Measurements from ENCODE around the gene SPINT4.
"Not testable (repeated sequence)": the region's sequence is repeated elsewhere in the genome, so short reads cannot be mapped to it uniquely, and the experiment has no call there.

The SPINT4 gene

DNA sequence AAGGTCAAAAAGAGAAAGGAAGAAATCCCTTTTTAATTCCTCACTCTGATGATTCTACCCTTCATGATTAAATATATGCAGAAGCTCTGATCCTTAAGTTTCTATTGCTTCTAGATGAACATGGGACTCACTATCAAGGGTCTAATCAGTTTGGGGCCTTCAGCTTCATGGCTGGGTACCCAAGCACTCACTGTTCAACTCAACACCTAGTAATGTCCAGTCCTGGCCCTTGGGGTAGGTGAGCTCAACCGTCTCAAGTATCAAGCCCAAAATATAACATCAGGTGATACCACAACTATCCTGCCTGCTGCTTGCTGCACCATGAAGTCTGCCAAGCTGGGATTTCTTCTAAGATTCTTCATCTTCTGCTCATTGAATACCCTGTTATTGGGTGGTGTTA lies at the start of gene SPINT4:
SPINT4 (plus strand) TSS at position 301 of the 400 bp plus-strand sequence; CDS start at position 322, 21 bp downstream.
- no peak for DNase-seq (ENCODE audit: low read depth)

DNA sequence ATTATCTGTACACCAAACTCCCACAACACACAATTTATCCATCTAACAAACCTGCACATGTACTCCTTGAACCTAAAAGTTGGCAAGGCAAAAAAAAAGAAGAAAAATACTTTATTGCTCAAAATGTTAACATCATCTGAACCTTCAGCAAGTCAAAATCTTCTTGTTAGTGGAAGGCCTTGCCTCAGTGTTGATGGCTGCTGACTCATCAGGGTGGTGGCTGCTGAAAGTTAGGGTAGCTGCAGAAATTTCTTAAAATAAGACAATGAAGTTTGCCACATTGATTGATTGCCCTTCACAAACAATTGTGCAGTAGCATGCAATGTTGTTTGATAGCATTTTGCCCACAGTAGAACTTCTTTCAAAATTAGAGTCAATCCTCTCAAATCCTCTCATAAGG lies 49.4 kb upstream of the SPINT4 start:
- no peak for DNase-seq (ENCODE audit: low read depth)

DNA sequence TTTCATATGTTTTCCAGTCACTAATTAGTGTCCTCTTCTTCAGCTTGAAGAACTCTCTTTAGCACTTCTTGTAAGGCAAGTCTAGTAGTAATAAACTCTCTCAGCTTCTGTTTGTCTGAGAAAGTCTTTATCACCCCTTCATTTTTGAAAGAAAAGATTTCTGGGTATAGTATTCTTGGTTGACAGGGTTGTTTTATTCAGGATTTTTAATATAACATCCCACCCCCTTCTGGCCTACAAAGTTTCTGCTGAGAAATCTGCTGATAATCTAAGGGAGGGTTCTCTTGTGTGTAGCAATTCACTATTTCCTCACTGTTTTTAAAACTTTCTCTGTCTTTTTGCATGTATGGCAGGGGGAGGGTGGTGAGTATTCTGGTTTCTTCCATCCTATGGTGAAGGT lies 42.5 kb upstream of the SPINT4 start:
- no peak for DNase-seq (ENCODE audit: low read depth)

GRCh38 chr20:45685896-45686295 lies 36.3 kb upstream of the SPINT4 start:
- no peak for DNase-seq (ENCODE audit: low read depth)

DNA sequence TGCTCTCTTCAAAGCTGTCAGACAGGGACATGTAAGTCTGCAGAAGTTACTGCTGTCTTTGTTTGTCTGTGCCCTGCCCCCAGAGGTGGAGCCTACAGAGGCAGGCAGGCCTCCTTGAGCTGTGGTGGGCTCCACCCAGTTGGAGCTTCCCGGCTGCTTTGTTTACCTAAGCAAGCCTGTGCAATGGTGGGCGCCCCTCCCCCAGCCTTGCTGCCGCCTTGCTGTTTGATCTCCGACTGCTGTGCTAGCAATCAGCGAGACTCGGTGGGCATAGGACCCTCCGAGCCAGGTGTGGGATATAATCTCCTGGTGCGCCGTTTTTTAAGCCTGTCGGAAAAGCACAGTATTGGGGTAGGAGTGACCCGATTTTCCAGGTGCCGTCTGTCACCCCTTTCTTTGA lies 28.8 kb upstream of the SPINT4 start:
- not testable (repeated sequence) for DNase-seq (ENCODE audit: low read depth)

- DNase-seq (ENCODE audit: low read depth) = no peak
Measured at GRCh38 chr20:45695496-45695895, 26.7 kb upstream of the SPINT4 start.

DNA sequence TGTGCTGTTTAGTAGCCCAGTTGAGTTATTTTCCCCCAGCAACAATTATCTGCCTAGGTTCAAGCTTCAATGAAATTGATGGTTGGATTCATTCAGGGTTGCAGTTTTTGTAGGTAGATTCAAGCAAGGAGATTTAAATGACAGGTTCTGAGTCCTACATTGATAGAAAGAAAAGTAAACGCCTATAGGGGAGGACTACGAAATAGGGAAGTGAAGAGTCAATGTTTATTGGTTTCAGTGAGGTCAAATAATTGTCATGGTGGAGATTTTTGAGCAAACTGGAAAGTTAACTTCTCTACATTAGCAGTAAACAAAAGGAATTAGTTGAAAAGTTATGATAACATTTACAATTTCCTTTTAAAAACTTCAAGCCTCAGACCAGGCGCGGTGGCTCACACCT lies 21.0 kb upstream of the SPINT4 start:
- DNase-seq (ENCODE audit: low read depth) = no peak

DNA sequence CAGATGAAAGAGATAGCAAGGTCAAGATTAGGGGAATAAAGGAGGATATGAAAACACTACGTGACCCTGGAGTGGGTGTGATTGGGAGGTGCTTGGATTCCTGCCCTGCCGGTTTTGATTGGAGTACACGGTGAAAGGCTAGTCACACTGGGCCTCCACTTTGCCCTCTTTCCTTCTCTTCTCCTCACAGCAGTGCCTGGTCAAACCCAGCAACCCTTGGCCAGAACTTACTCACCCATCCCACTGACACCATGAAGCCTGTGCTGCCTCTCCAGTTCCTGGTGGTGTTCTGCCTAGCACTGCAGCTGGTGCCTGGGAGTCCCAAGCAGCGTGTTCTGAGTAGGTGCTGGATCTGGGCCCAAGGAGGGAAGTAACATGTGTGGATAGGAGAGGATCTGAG lies 20.3 kb upstream of the SPINT4 start, which contains the start of gene WFDC13:
WFDC13 (plus strand) TSS at position 166 of the 400 bp plus-strand sequence; CDS start at position 252, 86 bp downstream.
- no peak for DNase-seq (ENCODE audit: low read depth)

DNA sequence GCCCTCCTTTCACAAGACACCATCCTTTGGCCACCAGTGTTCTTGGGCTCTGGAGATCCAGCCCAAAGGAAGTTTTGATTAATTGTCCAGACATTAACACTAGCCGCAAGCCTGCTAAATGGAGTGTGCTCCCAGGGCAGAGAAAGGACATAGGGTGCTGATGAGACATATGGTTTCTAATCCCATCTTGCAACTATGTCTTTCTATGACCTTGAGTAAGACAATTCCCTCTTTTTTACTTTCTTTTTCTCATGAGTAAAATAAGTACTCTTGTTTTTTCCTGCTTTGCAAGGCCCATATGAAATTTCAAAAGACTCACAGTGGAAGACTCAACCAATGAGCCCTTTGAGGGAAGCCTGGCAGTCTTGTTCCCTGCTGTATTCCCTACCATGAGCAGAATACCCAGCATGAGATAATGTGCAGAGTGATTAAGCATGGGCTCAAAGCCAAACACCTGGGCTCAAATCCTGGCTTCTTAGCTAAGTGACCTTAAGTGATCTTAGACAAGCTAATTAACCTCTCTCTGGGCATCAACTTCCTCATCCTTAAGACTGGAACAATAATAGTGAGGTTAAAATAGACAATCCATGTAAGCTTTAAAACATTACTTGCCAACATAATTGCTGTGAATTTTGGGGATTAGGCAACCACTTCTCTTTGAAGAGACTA lies 17.0 kb upstream of the SPINT4 start, which contains the start of gene WFDC10B:
WFDC10B (minus strand) TSS at position 51 of the 669 bp plus-strand sequence. CDS start 19,027 bp downstream, outside the sequence.
- no peak for DNase-seq (ENCODE audit: low read depth)

GRCh38 chr20:45716141-45716688 lies 5.9 kb upstream of the SPINT4 start:
- not testable (repeated sequence) for DNase-seq (ENCODE audit: low read depth)

DNA sequence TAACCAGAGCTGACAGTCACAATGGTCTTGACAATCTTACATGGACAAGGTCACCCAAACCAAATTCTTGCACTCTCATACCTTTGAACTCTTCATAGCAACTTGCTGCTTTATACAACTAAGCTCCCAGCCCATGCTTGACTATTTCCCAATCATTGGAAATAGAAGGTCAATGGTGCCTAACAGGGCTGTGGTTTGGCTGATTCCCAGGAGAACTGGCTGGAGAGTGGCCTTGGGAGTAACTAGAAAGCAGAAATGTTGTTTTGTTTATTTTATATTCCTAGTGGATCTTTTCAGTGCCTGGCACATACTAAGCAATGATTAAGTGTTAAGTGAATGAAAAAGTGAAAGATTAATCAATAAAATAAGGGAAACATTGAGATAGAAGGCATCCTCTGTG lies 3.0 kb downstream of the SPINT4 start:
- no peak for DNase-seq (ENCODE audit: low read depth)

DNA sequence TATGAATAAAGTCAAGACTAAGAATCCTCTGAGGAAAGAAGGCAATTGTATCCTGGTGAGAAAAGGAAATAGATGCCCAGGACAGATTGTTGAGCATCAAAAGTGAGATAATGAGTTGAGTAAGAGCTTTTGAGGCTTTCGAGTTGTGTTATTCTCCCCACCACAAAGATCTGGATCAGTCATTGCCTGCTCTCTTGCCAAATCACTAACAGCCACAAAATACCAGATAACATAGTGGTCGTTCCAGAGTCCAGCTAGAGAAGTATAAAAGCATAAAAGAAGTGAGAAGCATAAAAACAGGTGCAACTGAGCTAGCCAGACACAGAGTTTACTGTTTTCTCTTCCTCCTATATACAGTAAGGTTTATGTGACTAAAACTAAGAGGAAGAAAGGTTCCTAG lies 4.9 kb downstream of the SPINT4 start:
- DNase-seq (ENCODE audit: low read depth) = no peak

DNA sequence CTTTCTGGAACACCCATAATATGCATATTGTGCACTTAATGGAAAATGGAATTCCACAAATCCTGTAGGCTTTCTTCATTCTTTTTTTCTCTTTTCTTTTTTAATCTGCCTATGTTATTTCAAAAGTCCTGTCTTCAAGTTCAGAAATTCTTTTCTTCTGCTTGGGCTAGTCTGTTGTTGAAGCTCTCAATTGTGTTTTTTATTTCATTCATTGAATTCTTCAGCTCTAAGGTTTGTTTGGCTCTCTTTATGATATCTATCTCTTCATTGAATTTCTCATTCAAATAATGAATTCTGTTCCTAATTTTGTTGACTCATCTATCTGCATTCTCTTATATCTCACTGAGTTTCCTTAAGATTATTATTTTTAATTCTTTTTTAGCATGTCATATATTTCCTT lies 10.1 kb downstream of the SPINT4 start:
- DNase-seq (ENCODE audit: low read depth) = no peak

GRCh38 chr20:45735552-45735951 lies 13.4 kb downstream of the SPINT4 start:
- DNase-seq (ENCODE audit: low read depth) = no peak

DNA sequence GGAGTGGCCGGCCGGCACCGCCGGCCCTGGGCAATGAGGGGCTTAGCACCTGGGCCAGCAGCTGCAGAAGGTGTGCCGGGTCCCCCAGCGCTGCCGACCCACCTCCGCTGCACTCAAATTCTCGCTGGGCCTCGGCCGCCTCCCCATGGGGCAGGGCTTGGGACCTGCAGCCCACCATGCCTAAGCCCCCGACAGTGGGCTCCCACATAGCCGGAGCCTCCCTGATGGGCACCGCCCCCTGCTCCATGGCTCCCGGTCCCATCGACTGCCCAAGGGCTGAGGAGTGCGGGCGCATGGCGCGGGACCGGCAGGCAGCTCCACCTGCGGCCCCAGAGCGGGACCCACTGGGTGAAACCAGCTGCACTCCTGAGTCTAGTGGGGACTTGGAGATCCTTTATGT lies 13.8 kb downstream of the SPINT4 start:
- no peak for DNase-seq (ENCODE audit: low read depth)

DNA sequence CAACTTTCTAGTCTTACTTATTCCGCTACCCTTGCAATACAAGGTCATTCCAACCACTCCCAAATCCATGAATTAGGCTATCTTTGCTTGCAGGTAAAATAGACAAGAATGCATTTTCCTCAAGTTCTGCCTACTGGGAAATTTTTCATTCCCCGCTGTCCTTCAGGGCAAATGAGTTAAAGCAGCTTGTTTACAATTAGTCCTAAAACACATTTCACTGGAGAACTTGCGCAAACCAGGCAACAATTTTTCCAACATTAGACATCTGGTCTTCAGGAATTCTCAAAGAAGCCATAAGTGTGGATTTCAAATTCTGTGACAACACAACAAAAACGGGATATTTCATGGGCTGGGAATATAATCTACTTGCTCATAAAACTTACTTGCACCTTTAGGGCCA lies 20.4 kb downstream of the SPINT4 start:
- no peak for DNase-seq (ENCODE audit: low read depth)

DNA sequence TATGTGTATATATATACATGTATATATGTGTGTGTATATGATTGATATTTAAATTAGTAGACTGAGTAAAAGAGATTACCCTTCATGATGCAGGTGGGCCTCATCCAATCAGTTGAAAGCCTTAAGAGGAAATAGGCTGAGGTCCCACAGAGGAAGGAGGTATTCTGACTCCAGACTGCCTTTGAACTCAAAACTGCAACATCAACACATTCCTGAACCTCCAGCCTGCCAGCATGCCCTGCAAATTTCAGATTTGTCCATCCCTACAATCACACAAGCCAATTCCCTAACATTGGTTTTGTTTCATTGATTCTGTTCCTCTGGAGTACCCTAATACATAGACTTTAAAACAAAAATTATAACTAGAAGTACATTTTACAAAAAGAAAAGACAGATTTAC lies 22.9 kb downstream of the SPINT4 start:
- no peak for DNase-seq (ENCODE audit: low read depth)

DNA sequence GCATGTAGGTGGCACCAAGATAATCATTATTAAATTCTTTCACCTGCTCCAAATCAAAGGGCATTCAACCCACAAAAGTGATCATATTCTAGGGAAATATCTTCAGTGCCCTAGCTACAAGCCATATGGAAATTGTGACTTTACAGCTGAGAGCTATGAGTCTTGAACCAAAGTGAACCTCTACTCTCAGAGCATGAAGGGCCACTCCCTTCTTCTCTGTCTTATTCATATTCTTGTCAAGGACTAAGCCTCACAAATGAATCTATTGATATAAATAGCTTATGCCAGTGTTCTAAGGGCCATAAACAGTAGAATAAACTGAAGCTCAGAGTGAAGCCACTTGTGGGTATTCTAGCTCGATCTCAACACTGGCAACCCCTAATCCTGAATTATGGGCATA lies 29.6 kb downstream of the SPINT4 start:
- no peak for DNase-seq (ENCODE audit: low read depth)

DNA sequence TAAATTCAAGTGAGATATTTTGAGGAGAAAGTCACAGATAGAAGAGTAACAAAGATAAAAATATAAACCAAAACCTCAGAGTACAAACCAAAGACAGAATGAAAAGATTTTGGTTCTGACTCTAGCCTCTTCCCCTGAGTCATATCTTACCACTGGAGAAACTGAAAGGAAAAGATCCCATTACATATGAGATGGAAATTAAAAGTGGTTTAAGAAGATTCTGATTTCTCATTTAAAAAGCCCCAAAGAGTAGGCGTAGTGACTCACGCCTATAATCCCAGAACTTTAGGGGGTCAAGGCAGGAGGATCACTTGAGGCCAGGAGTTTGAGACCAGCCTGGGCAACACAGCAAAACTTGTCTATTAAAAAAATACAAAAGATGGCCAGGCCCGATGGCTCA lies 30.6 kb downstream of the SPINT4 start:
- no peak for DNase-seq (ENCODE audit: low read depth)

DNA sequence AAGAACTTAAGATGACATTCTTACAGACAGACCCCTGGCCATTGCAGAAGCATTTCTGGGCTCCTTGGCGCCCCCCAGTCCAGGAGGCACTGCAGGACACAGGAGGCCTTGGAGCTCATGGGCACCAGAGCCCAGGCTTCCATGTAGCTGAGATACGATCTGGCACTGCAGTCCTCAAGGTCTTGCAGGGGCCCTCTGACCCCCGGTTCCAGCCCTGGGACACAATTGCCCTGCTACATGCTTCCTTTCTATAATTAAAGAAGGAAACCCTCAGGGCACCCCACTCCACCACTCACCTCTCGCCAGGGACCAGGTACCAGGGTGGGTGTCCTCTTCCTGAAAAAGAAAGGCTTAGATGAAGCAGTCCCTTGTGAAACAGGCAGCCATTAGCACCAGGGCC lies 35.9 kb downstream of the SPINT4 start:
- DNase-seq (ENCODE audit: low read depth) = no peak

GRCh38 chr20:45759921-45760320 lies 37.8 kb downstream of the SPINT4 start:
- DNase-seq (ENCODE audit: low read depth) = not testable (repeated sequence)

GRCh38 chr20:45761966-45762365 lies 39.8 kb downstream of the SPINT4 start:
- not testable (repeated sequence) for DNase-seq (ENCODE audit: low read depth)

GRCh38 chr20:45764618-45765282 lies 42.6 kb downstream of the SPINT4 start:
- not testable (repeated sequence) for DNase-seq (ENCODE audit: low read depth)

Data from HS-27A (cell line).